Measurements from ENCODE around the gene CDC6.

The CDC6 gene

GRCh38 chr17:40312131-40312731 is 24.6 kb downstream of the CDC6 start:
- no peak for DNase-seq

- DNase-seq = no peak
Measured at GRCh38 chr17:40312893-40313667, 25.4 kb downstream of the CDC6 start.

- DNase-seq = no peak
Measured at GRCh38 chr17:40313668-40314583, 26.2 kb downstream of the CDC6 start.

- DNase-seq = peak; percentile 88 to 96
Measured at GRCh38 chr17:40314584-40314956, 26.9 kb downstream of the CDC6 start.

- DNase-seq = no peak
Measured at GRCh38 chr17:40315206-40315605, 27.5 kb downstream of the CDC6 start.

GRCh38 chr17:40315678-40316570 is 28.2 kb downstream of the CDC6 start:
- no peak for DNase-seq

- DNase-seq = no peak
Measured at GRCh38 chr17:40316571-40317344, 29.1 kb downstream of the CDC6 start.

- no peak for DNase-seq
Measured at GRCh38 chr17:40317345-40317873, 29.7 kb downstream of the CDC6 start.

GRCh38 chr17:40317880-40318829 is 30.5 kb downstream of the CDC6 start:
- DNase-seq = peak; percentile 91 to 92

- DNase-seq = no peak
Measured at GRCh38 chr17:40318830-40319391, 31.2 kb downstream of the CDC6 start.

GRCh38 chr17:40319651-40320540 is 32.2 kb downstream of the CDC6 start:
- peak; percentile 82 to 89 for DNase-seq

- peak; percentile 66 to 79 for DNase-seq
Measured at GRCh38 chr17:40320756-40321523, 33.3 kb downstream of the CDC6 start.

GRCh38 chr17:40321524-40321929 is 33.8 kb downstream of the CDC6 start:
- DNase-seq = no peak

GRCh38 chr17:40321961-40322357 is 34.3 kb downstream of the CDC6 start:
- no peak for DNase-seq

- peak; percentile 78 to 84 for DNase-seq
Measured at GRCh38 chr17:40322358-40323315, 35.0 kb downstream of the CDC6 start.
